HepG2 (cell line): ENCODE measurements around the gene SLC31A2. TPM values are rescaled to one million over a fixed set of nuclear protein-coding genes. Genes with fewer than 3 reads are reported as not detected.

Experiments used
- ATAC-seq: fragments of 200-7000 bp; cut with Tn5 transposase; 3 replicates; pipeline ENCODE4 v1.9.1; 2020; ENCODE audit warnings: mild to moderate bottlenecking, moderate library complexity
- BruUV-seq: library from RNA; stranded (reverse); fragments of 400-500 nt; replicated peaks from 2 replicates; lab custom pipeline; 2021; lab: Mats Ljungman, UMichigan
- CTCF ChIA-PET: fragments of 300-600 bp; formaldehyde crosslinking; extraction: SDS; loops from one replicate; lab custom pipeline; 2021; ENCODE audit warnings: low total read pairs, inconsistent platforms, low intra/inter-chr PET ratio; lab: Yijun Ruan, JAX
- POLR2A ChIA-PET: fragments of 350-600 bp; sonication (Branson Sonifier 250); formaldehyde crosslinking; loops from one replicate; lab custom pipeline; 2020; ENCODE audit warnings: antibody characterized with exemption, inconsistent platforms; lab: Yijun Ruan, JAX
- DNase-seq: peaks from one replicate; pipeline ENCODE4 v3.0.0-alpha.2; 2015; ENCODE audit warnings: low spot score
- FAIRE-seq: peaks from 3 replicates; lab custom pipeline; 2011; peaks lifted over from hg19 to GRCh38; lab: Jason Lieb, UNC
- H2AFZ ChIP-seq: one replicate; pipeline ENCODE4 v1.6.1; 2011; ENCODE audit warnings: low read length, inconsistent platforms
- H3K27ac ChIP-seq: fragments of 300-600 bp; 3 replicates; pipeline ENCODE4 v1.8.0; 2011; ENCODE audit warnings: mixed run types, mild to moderate bottlenecking, mixed read lengths, low read length, inconsistent platforms; ENCODE audit not compliant: insufficient read depth; ENCODE audit errors: extremely low read length
- H3K27me3 ChIP-seq, 2 experiments: fragments of 200-600 bp in 1 of 2; 2 replicates in 1 of 2; 3 replicates in 1 of 2; pipeline versions ENCODE4 v1.6.0 to v1.8.0; 2011; ENCODE audit warnings: low read length in 2 of 2, mild to moderate bottlenecking in 2 of 2, moderate library complexity in 2 of 2, inconsistent platforms in 1 of 2; ENCODE audit not compliant: insufficient read depth in 2 of 2, control insufficient read depth in 1 of 2
- H3K36me3 ChIP-seq, 2 experiments: fragments of 200-600 bp in 1 of 2; replicated peaks in 1 of 2; 2 replicates in 1 of 2; 3 replicates in 1 of 2; pipeline versions ENCODE4 v1.5.1 to v1.8.0; 2011; ENCODE audit warnings: low read length in 2 of 2, inconsistent platforms in 1 of 2; ENCODE audit not compliant: insufficient read depth in 2 of 2, control insufficient read depth in 1 of 2
- H3K4me1 ChIP-seq: 2 replicates; pipeline ENCODE4 v1.5.1; 2012; ENCODE audit warnings: low read length, inconsistent platforms; ENCODE audit not compliant: insufficient read depth
- H3K4me2 ChIP-seq: 2 replicates; pipeline ENCODE4 v1.6.0; 2011; ENCODE audit warnings: low read depth, low read length, inconsistent platforms
- H3K4me3 ChIP-seq, 3 experiments: fragments of 200-600 bp in 1 of 3; sonication (generic), shearing (Covaris generic) in 1 of 3; replicated peaks in 1 of 3; 2 replicates each; pipeline ENCODE4 v1.5.1; 2011 to 2016; ENCODE audit warnings: low read length in 3 of 3, inconsistent platforms in 2 of 3, low read depth in 2 of 3, mild to moderate bottlenecking in 2 of 3, control low read depth in 1 of 3, mixed read lengths in 1 of 3; ENCODE audit not compliant: insufficient read depth in 1 of 3
- H3K79me2 ChIP-seq: one replicate; pipeline ENCODE4 v1.6.1; 2011; ENCODE audit warnings: low read length, inconsistent platforms; ENCODE audit not compliant: insufficient read depth
- H3K9ac ChIP-seq: 2 replicates; pipeline ENCODE4 v1.6.0; 2011; ENCODE audit warnings: mild to moderate bottlenecking, low read depth, low read length, inconsistent platforms; ENCODE audit not compliant: insufficient read depth
- H3K9me3 ChIP-seq: 2 replicates; pipeline ENCODE4 v1.5.1; 2012; ENCODE audit warnings: mild to moderate bottlenecking, low read length
- H4K20me1 ChIP-seq: 2 replicates; pipeline ENCODE4 v1.6.0; 2011; ENCODE audit warnings: inconsistent platforms, mild to moderate bottlenecking, low read length, moderate library complexity; ENCODE audit not compliant: insufficient read depth
- ARNT2 ChIP-seq: sonication (generic); formaldehyde crosslinking; IDR thresholded peaks from 2 replicates; pipeline ENCODE4 v1.8.0; 2022; ENCODE audit warnings: mild to moderate bottlenecking, low read depth, missing genetic modification reagents, moderate library complexity
- ATF7-NPFF ChIP-seq: sonication (generic); formaldehyde crosslinking; IDR thresholded peaks from 2 replicates; pipeline ENCODE4 v1.8.1; 2023; ENCODE audit warnings: mild to moderate bottlenecking, low read depth, missing genetic modification reagents, moderate library complexity
- DNMT3B ChIP-seq: conservative IDR thresholded peaks from 2 replicates; pipeline ENCODE4 v1.6.1; 2016; ENCODE audit warnings: missing biosample characterization, control low read depth
- GZF1 ChIP-seq: sonication (generic); formaldehyde crosslinking; IDR thresholded peaks from 2 replicates; pipeline ENCODE4 v1.5.1; 2020; ENCODE audit warnings: mild to moderate bottlenecking, missing genetic modification reagents
- MAF1 ChIP-seq: sonication (generic); formaldehyde crosslinking; IDR thresholded peaks from 2 replicates; pipeline ENCODE4 v1.5.0; 2020; ENCODE audit warnings: missing genetic modification reagents, borderline replicate concordance
- MTF2 ChIP-seq: sonication (generic); formaldehyde crosslinking; IDR thresholded peaks from 2 replicates; pipeline ENCODE4 v1.5.0; 2020; ENCODE audit warnings: missing genetic modification reagents, borderline replicate concordance
- PHB2 ChIP-seq: fragments of 450-650 bp; IDR thresholded peaks from 2 replicates; pipeline ENCODE4 v1.6.1; 2018; ENCODE audit not compliant: partially characterized antibody
- PHF8 ChIP-seq: sonication (generic); formaldehyde crosslinking; IDR thresholded peaks from 2 replicates; pipeline ENCODE4 v1.5.0; 2020; ENCODE audit warnings: missing genetic modification reagents
- RNF2 ChIP-seq: fragments of 450-650 bp; conservative IDR thresholded peaks from 2 replicates; pipeline ENCODE4 v1.6.1; 2016; ENCODE audit warnings: low read depth
- SRF ChIP-seq: IDR thresholded peaks from 2 replicates; pipeline ENCODE4 v1.6.1; 2011; ENCODE audit warnings: mild to moderate bottlenecking, low read depth, low read length, moderate library complexity
- TBL1XR1 ChIP-seq: fragments of 150-350 bp; IDR thresholded peaks from 2 replicates; pipeline ENCODE4 v1.6.1; 2014; ENCODE audit warnings: borderline replicate concordance, low read length; ENCODE audit not compliant: partially characterized antibody
- ZHX1 ChIP-seq: sonication (generic); formaldehyde crosslinking; IDR thresholded peaks from 2 replicates; pipeline ENCODE4 v1.8.1; 2022; ENCODE audit warnings: low read depth, mild to moderate bottlenecking, missing genetic modification reagents
- ZNF609 ChIP-seq: sonication (generic); formaldehyde crosslinking; IDR thresholded peaks from 2 replicates; pipeline ENCODE4 v1.4.0; 2020; ENCODE audit warnings: mild to moderate bottlenecking, missing genetic modification reagents, borderline replicate concordance
- ZNF724P ChIP-seq: sonication (generic); formaldehyde crosslinking; IDR thresholded peaks from 2 replicates; pipeline ENCODE4 v1.8.0; 2022; ENCODE audit warnings: missing genetic modification reagents, borderline replicate concordance
- ZNF816 ChIP-seq: sonication (generic); formaldehyde crosslinking; IDR thresholded peaks from 2 replicates; pipeline ENCODE4 v1.8.0; 2022; ENCODE audit warnings: missing genetic modification reagents, mild to moderate bottlenecking, borderline replicate concordance
- WGBS: methylation state at CpG from one replicate; pipeline ENCODE4 v1.1.6; 2017; ENCODE audit warnings: low lambda C conversion rate; 5-methylcytosine and 5-hydroxymethylcytosine counted together
- in situ Hi-C: cut with HindIII; loops from 2 replicates; pipeline ENCODE4 v1.10.0; 2017; ENCODE audit warnings: low pct_unique_long_range_greater_than_20kb; ENCODE audit not compliant: extremely low pct_ligation_motif_present
- intact Hi-C: fragments of 100-400 bp; cut with micrococcal nuclease; formaldehyde crosslinking; loops from one replicate; pipeline ENCODE4 v1.10.0; 2022; ENCODE audit not compliant: unreplicated experiment
- polyA plus RNA-seq, 8 experiments: library from polyadenylated mRNA; depleted of rRNA in 3 of 8; stranded (reverse) in 7 of 8; unstranded in 1 of 8; fragments of >200 nt; fragmentation: Illumina TruSeq in 4 of 8; extraction: Trizol in 4 of 8; gene quantifications; 2 replicates each; pipeline versions ENCODE4 v1.2.1 to v1.2.3, GENCODE V29; 2011 to 2016; ENCODE audit warnings: low read depth in 4 of 8, missing spikeins in 1 of 8, mixed read lengths in 1 of 8; ENCODE audit not compliant: insufficient read depth in 1 of 8
- total RNA-seq, 5 experiments: library from RNA; depleted of rRNA; stranded (reverse); fragments of >200 nt; fragmentation: Illumina TruSeq; extraction: Trizol; gene quantifications; 2 replicates each; pipeline ENCODE4 v1.2.3, GENCODE V29; 2016; ENCODE audit warnings: low read depth in 1 of 5

Gene SLC31A2
- total and polyA plus RNA-seq, 2 of the 13 experiments (the other 11 are each of a cell fraction or from before 2014, with no cell fraction given), result 9.3 to 10.2 TPM

DNA sequence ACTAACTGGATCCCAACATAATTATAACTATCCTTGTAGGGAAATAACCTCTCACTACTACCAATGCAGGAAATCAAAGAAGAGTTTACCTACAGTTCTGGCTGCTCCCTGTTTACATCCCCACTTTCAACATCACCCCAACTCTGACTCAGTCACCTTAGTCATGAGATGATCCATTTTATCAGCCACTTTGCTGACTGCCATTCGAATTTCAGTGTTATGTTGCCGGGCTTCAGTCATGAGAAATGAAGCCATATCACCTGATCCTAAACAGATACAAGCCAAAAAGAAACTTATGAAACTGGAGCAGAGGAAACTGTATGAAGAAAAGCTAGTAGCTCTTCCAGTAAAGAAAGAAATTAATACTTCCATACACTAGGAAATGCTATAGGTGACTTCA is 33.7 kb downstream of the SLC31A2 start (continued):
- no peak for TF ChIP-seq ZNF609
- no peak for TF ChIP-seq RNF2

DNA sequence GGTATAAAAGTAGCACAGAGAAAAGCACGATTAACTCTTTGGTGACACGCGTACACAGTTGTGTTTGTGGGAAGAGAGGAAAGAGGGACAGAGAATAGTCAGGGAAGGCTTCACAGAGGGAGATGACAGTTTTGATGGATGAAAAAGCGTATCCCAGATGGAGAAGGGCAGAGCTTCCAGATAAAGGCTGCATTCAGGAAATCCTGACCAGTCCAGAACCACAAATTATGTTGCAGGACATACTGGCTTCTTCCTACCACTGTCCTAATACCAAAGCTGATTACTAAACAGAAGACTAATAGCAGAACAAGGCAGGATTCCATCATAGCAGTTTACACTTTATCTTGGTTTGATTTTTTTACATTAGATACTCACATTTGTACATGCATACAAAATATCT is 34.5 kb downstream of the SLC31A2 start:
- no peak for ATAC-seq

More for the DNA sequence above, 34.5 kb downstream of the SLC31A2 start:
- no peak overlapping the region for H3K4me2 ChIP-seq
- in situ Hi-C loops (no loop called here), intact Hi-C loops (no loop called here)
- no peak overlapping the region for H3K27ac ChIP-seq
- H3K4me3 ChIP-seq, result no peak overlapping the region
- H3K79me2 ChIP-seq, result no peaks in the 10 kb centered on the region
- no TSS peak for BruUV-seq
- no peaks in the 10 kb centered on the region for H3K9me3 ChIP-seq
- DNase-seq (no peak), FAIRE-seq (no peak)
- no peaks in the 10 kb centered on the region for H4K20me1 ChIP-seq
- TF ChIP-seq DNMT3B, result no peak
- no peak for TF ChIP-seq ZHX1 (CRISPR knock-in tag)
- TF ChIP-seq ARNT2, result no peak
- TF ChIP-seq ZNF816 (CRISPR knock-in tag), result no peak
- TF ChIP-seq PHF8 (CRISPR knock-in tag), result no peak
- no peak for TF ChIP-seq PHB2
- TF ChIP-seq GZF1 (CRISPR knock-in tag), result no peak
- no peak for TF ChIP-seq ZNF724P
- TF ChIP-seq ATF7-NPFF (CRISPR knock-in tag), result no peak
- no peak for TF ChIP-seq MAF1 (CRISPR knock-in tag)
- no peak for TF ChIP-seq SRF
- TF ChIP-seq MTF2 (CRISPR knock-in tag), result no peak
- no peak for TF ChIP-seq TBL1XR1
- WGBS, result 97% methylated on average over 4 of the region's 4 CpGs
- CTCF ChIA-PET, result no interaction called here
- H3K36me3 ChIP-seq, result peaks cover 15 to 82% of the 10 kb centered on the region in 2 experiments
- no peak overlapping the region for H2AFZ ChIP-seq
- POLR2A ChIA-PET, result no interaction called here
- H3K4me1 ChIP-seq, result no peaks in the 10 kb centered on the region
- no peak overlapping the region for H3K9ac ChIP-seq
- H3K27me3 ChIP-seq, result no peaks in the 10 kb centered on the region
